Measurements from ENCODE around the gene LITAFD. TPM values are rescaled to one million over a fixed set of nuclear protein-coding genes. Genes with fewer than 3 reads are reported as not detected.

LITAFD gene
- total and polyA plus RNA-seq, 12 donors: not detected

GRCh38 chr16:8885674-8886592, 3.8 kb downstream of the LITAFD start:
- intact Hi-C loops (cut with DNase I): loop anchor here in 1 of 2 donors (10.0 kb wide), 1 partner anchor 231 kb away; no protein-coding TSS in a partner anchor
- H3K9me3 ChIP-seq (replicated peaks in 1 of 3): no peaks in the 10 kb centered on the region
- DNase-seq: peak in 4 of 7 donors; percentile 45 to 55 (median 48)
- peaks cover 0 to 1% of the 10 kb centered on the region in 2 donors for H3K36me3 ChIP-seq (replicated peaks in 1 of 2)
- H3K27ac ChIP-seq: peak overlapping the region in 1 of 5 donors; percentile 3
- H3K4me3 ChIP-seq: no peak overlapping the region
- TF ChIP-seq CTCF (IDR thresholded peaks at IDR 0.05): no peak
- no peak for TF ChIP-seq POLR2A (IDR thresholded peaks at IDR 0.05)
- peaks cover 7 to 21% of the 10 kb centered on the region in 2 donors for H3K4me1 ChIP-seq (replicated peaks in 1 of 2)
- no peaks in the 10 kb centered on the region for H3K27me3 ChIP-seq
- 16 to 38% (median 22%) methylated on average over 4 to 20 of the region's 20 CpGs for WGBS, 4 donors

- H3K4me1 ChIP-seq (replicated peaks in 1 of 2): peaks cover 7 to 27% of the 10 kb centered on the region in 2 donors
- TF ChIP-seq POLR2A (IDR thresholded peaks at IDR 0.05) (no peak), CTCF (IDR thresholded peaks at IDR 0.05) (no peak)
- H3K27ac ChIP-seq: no peak overlapping the region
- no peaks in the 10 kb centered on the region for H3K9me3 ChIP-seq (replicated peaks in 1 of 3)
- WGBS, 4 donors: 66 to 75% (median 70%) methylated on average over 18 to 19 of the region's 19 CpGs
- H3K27me3 ChIP-seq: no peaks in the 10 kb centered on the region
- DNase-seq: no peak
- peaks cover 0 to 10% of the 10 kb centered on the region in 2 donors for H3K36me3 ChIP-seq (replicated peaks in 1 of 2)
- intact Hi-C loops (cut with DNase I): loop anchor here in 1 of 2 donors (10.0 kb wide), 1 partner anchor 232 kb away; no protein-coding TSS in a partner anchor
- no peak overlapping the region for H3K4me3 ChIP-seq
Measured at GRCh38 chr16:8886593-8887430, 4.7 kb downstream of the LITAFD start.

GRCh38 chr16:8887431-8887765, 5.2 kb downstream of the LITAFD start:
- Histone ChIP-seq H3K36me3 (replicated peaks in 1 of 2) (peaks cover 0 to 15% of the 10 kb centered on the region in 2 donors), H3K27me3 (no peaks in the 10 kb centered on the region), H3K4me1 (replicated peaks in 1 of 2) (peaks cover 7 to 32% of the 10 kb centered on the region in 2 donors), H3K4me3 (no peak overlapping the region), H3K27ac (peak overlapping the region in 1 of 5 donors; percentile 61), H3K9me3 (replicated peaks in 1 of 3) (no peaks in the 10 kb centered on the region)
- TF ChIP-seq POLR2A (IDR thresholded peaks at IDR 0.05) (no peak), CTCF (IDR thresholded peaks at IDR 0.05) (no peak)
- 89 to 93% (median 90%) methylated on average over 5 to 6 of the region's 6 CpGs for WGBS, 4 donors
- peak in 1 of 7 donors; percentile 12 for DNase-seq
- intact Hi-C loops (cut with DNase I): loop anchor here in 1 of 2 donors (10.0 kb wide), 1 partner anchor 233 kb away; no protein-coding TSS in a partner anchor

All from adrenal gland (tissue), 12 donors.